SU-DHL-6 (cell line): ENCODE measurements around the gene KCNF1.

ENCODE experiments used
- EZH2phosphoT487 ChIP-seq: fragments of 200-600 bp; sonication (generic), shearing (Covaris generic); conservative IDR thresholded peaks from 2 replicates; pipeline ENCODE4 v1.6.1; 2018; ENCODE audit warnings: mild to moderate bottlenecking, antibody characterized with exemption, low read length, moderate library complexity, mixed read lengths
- TF ChIP-seq, protein P1 (sequence below): fragments of 200-600 bp; sonication (generic); IDR thresholded peaks from one replicate; pipeline ENCODE4 v1.5.1; 2017; ENCODE audit warnings: antibody characterized with exemption, mild to moderate bottlenecking, low read length, moderate library complexity; ENCODE audit not compliant: insufficient read depth, poor library complexity, severe bottlenecking

- TF ChIP-seq, protein P1, sequence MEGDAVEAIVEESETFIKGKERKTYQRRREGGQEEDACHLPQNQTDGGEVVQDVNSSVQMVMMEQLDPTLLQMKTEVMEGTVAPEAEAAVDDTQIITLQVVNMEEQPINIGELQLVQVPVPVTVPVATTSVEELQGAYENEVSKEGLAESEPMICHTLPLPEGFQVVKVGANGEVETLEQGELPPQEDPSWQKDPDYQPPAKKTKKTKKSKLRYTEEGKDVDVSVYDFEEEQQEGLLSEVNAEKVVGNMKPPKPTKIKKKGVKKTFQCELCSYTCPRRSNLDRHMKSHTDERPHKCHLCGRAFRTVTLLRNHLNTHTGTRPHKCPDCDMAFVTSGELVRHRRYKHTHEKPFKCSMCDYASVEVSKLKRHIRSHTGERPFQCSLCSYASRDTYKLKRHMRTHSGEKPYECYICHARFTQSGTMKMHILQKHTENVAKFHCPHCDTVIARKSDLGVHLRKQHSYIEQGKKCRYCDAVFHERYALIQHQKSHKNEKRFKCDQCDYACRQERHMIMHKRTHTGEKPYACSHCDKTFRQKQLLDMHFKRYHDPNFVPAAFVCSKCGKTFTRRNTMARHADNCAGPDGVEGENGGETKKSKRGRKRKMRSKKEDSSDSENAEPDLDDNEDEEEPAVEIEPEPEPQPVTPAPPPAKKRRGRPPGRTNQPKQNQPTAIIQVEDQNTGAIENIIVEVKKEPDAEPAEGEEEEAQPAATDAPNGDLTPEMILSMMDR = no peak
- TF ChIP-seq EZH2phosphoT487 = no peak
Measured at GRCh38 chr2:10884574-10884975, 27.2 kb upstream of the KCNF1 start.
